ENCODE data around the gene ALOX15B.

GRCh38 chr17:8015236-8015956 is 23.5 kb upstream of the ALOX15B start:
- no peak for TF ChIP-seq EP300 (IDR thresholded peaks at IDR 0.05)
- TF ChIP-seq CTCF (IDR thresholded peaks at IDR 0.05): no peak

Data from upper lobe of left lung (tissue), 4 donors.